ENCODE results near the gene VCX3B. TPM values are rescaled to one million over a fixed set of nuclear protein-coding genes. Genes with fewer than 3 reads are reported as not detected.
"Not testable (repeated sequence)": the region's sequence is repeated elsewhere in the genome, so short reads cannot be mapped to it uniquely, and the experiment has no call there.

The VCX3B gene
- total and polyA plus RNA-seq, 4 donors: not detected

- DNase-seq (no peak), ATAC-seq (ENCODE audit: insufficient read depth, low FRiP score) (no peak)
- no peak for TF ChIP-seq CTCF (IDR thresholded peaks at IDR 0.05; ENCODE audit: control extremely low read depth, extremely low read depth)
- H3K4me3 ChIP-seq: no peak overlapping the region
- H3K4me1 ChIP-seq (ENCODE audit: control insufficient read depth in 5 of 5, insufficient read depth in 5 of 5, low read length in 5 of 5): no peaks in the 10 kb centered on the region
- H3K27me3 ChIP-seq (ENCODE audit: control insufficient read depth in 3 of 3, insufficient read depth in 3 of 3, low read length in 2 of 3): no peaks in the 10 kb centered on the region
- peaks cover 0 to 2% (median 0%) of the 10 kb centered on the region in 4 donors for H3K9me3 ChIP-seq (ENCODE audit: control insufficient read depth in 4 of 4, insufficient read depth in 3 of 4, low read length in 3 of 4)
- H3K27ac ChIP-seq (ENCODE audit: low read depth in 1 of 2, low read length in 1 of 2): no peak overlapping the region
- no peaks in the 10 kb centered on the region for H3K36me3 ChIP-seq (ENCODE audit: control insufficient read depth in 4 of 4, insufficient read depth in 4 of 4, low read length in 4 of 4)
- H3K9ac ChIP-seq (ENCODE audit: insufficient read depth in 1 of 2, low read length in 2 of 2): no peak overlapping the region
These were observed 2.1 kb upstream of the VCX3B start for GRCh38 chrX:8462488-8462887.

GRCh38 chrX:8484360-8484949 is 19.8 kb downstream of the VCX3B start:
- no peak overlapping the region for H3K27ac ChIP-seq (ENCODE audit: low read depth in 1 of 2, low read length in 1 of 2)
- 61 to 65% methylated on average over 8 of the region's 8 CpGs for WGBS, 2 donors
- no peaks in the 10 kb centered on the region for H3K9me3 ChIP-seq (ENCODE audit: control insufficient read depth in 4 of 4, insufficient read depth in 3 of 4, low read length in 3 of 4)
- H3K27me3 ChIP-seq (ENCODE audit: control insufficient read depth in 3 of 3, insufficient read depth in 3 of 3, low read length in 2 of 3): peaks cover 0 to 26% (median 0%) of the 10 kb centered on the region in 3 donors
- no peak overlapping the region for H3K4me3 ChIP-seq
- DNase-seq: no peak
- H3K9ac ChIP-seq (ENCODE audit: insufficient read depth in 1 of 2, low read length in 2 of 2): no peak overlapping the region
- no peak for ATAC-seq (ENCODE audit: insufficient read depth, low FRiP score)
- TF ChIP-seq CTCF (IDR thresholded peaks at IDR 0.05; ENCODE audit: control extremely low read depth, extremely low read depth): no peak
- no peaks in the 10 kb centered on the region for H3K36me3 ChIP-seq (ENCODE audit: control insufficient read depth in 4 of 4, insufficient read depth in 4 of 4, low read length in 4 of 4)
- H3K4me1 ChIP-seq (ENCODE audit: control insufficient read depth in 5 of 5, insufficient read depth in 5 of 5, low read length in 5 of 5): no peaks in the 10 kb centered on the region

GRCh38 chrX:8495036-8495435 is 30.4 kb downstream of the VCX3B start:
- not testable (repeated sequence) for H3K9ac ChIP-seq (ENCODE audit: insufficient read depth in 1 of 2, low read length in 2 of 2); ATAC-seq (ENCODE audit: insufficient read depth, low FRiP score); H3K4me3 ChIP-seq; H3K27ac ChIP-seq (ENCODE audit: low read depth in 1 of 2, low read length in 1 of 2); H3K27me3 ChIP-seq (ENCODE audit: control insufficient read depth in 3 of 3, insufficient read depth in 3 of 3, low read length in 2 of 3); H3K4me1 ChIP-seq (ENCODE audit: control insufficient read depth in 5 of 5, insufficient read depth in 5 of 5, low read length in 5 of 5); DNase-seq; H3K9me3 ChIP-seq (ENCODE audit: control insufficient read depth in 4 of 4, insufficient read depth in 3 of 4, low read length in 3 of 4); H3K36me3 ChIP-seq (ENCODE audit: control insufficient read depth in 4 of 4, insufficient read depth in 4 of 4, low read length in 4 of 4)
- 79 to 80% methylated on average over 4 of the region's 4 CpGs for WGBS, 2 donors

GRCh38 chrX:8500203-8500602 is 35.6 kb downstream of the VCX3B start:
- whole genome bisulfite sequencing, 2 donors: 90 to 93% methylated on average over 4 of the region's 4 CpGs
- H3K27me3 ChIP-seq (ENCODE audit: control insufficient read depth in 3 of 3, insufficient read depth in 3 of 3, low read length in 2 of 3): peaks cover 0 to 15% (median 0%) of the 10 kb centered on the region in 3 donors
- no peaks in the 10 kb centered on the region for H3K36me3 ChIP-seq (ENCODE audit: control insufficient read depth in 4 of 4, insufficient read depth in 4 of 4, low read length in 4 of 4)
- no peak overlapping the region for H3K9ac ChIP-seq (ENCODE audit: insufficient read depth in 1 of 2, low read length in 2 of 2)
- TF ChIP-seq CTCF (IDR thresholded peaks at IDR 0.05; ENCODE audit: control extremely low read depth, extremely low read depth): no peak
- no peak for ATAC-seq (ENCODE audit: insufficient read depth, low FRiP score)
- no peaks in the 10 kb centered on the region for H3K4me1 ChIP-seq (ENCODE audit: control insufficient read depth in 5 of 5, insufficient read depth in 5 of 5, low read length in 5 of 5)
- H3K27ac ChIP-seq (ENCODE audit: low read depth in 1 of 2, low read length in 1 of 2): no peak overlapping the region
- DNase-seq: no peak
- no peaks in the 10 kb centered on the region for H3K9me3 ChIP-seq (ENCODE audit: control insufficient read depth in 4 of 4, insufficient read depth in 3 of 4, low read length in 3 of 4)
- H3K4me3 ChIP-seq: no peak overlapping the region

- H3K4me1 ChIP-seq (ENCODE audit: control insufficient read depth in 5 of 5, insufficient read depth in 5 of 5, low read length in 5 of 5); H3K36me3 ChIP-seq (ENCODE audit: control insufficient read depth in 4 of 4, insufficient read depth in 4 of 4, low read length in 4 of 4); H3K9me3 ChIP-seq (ENCODE audit: control insufficient read depth in 4 of 4, insufficient read depth in 3 of 4, low read length in 3 of 4); DNase-seq; H3K27ac ChIP-seq (ENCODE audit: low read depth in 1 of 2, low read length in 1 of 2); H3K9ac ChIP-seq (ENCODE audit: insufficient read depth in 1 of 2, low read length in 2 of 2); ATAC-seq (ENCODE audit: insufficient read depth, low FRiP score); H3K4me3 ChIP-seq: not testable (repeated sequence)
- H3K27me3 ChIP-seq (ENCODE audit: control insufficient read depth in 3 of 3, insufficient read depth in 3 of 3, low read length in 2 of 3): peaks cover 0 to 12% (median 2%) of the 10 kb centered on the region in 3 donors
- 94 to 99% methylated on average over 19 to 21 of the region's 21 CpGs for WGBS, 2 donors
These were observed 37.5 kb downstream of the VCX3B start for GRCh38 chrX:8502101-8502500.
